Testis (tissue), 2 donors: Measurements from ENCODE around the gene PIP5K1C.

Source experiments
- POLR2A ChIP-seq: fragments of 450-650 bp; IDR thresholded peaks from one replicate; pipeline ENCODE4 v1.6.1; 2017; ENCODE audit warnings: antibody characterized with exemption, mild to moderate bottlenecking, moderate library complexity
- TF ChIP-seq, protein P1 (sequence below), 3 experiments: fragments of 450-650 bp in 2 of 3; fragments of 200-600 bp in 1 of 3; sonication (generic) in 1 of 3; IDR thresholded peaks; one replicate each; pipeline ENCODE4 v1.5.1; 2016 to 2019; ENCODE audit warnings: antibody characterized with exemption in 3 of 3, mild to moderate bottlenecking in 2 of 3, moderate library complexity in 1 of 3

- TF ChIP-seq, protein P1, sequence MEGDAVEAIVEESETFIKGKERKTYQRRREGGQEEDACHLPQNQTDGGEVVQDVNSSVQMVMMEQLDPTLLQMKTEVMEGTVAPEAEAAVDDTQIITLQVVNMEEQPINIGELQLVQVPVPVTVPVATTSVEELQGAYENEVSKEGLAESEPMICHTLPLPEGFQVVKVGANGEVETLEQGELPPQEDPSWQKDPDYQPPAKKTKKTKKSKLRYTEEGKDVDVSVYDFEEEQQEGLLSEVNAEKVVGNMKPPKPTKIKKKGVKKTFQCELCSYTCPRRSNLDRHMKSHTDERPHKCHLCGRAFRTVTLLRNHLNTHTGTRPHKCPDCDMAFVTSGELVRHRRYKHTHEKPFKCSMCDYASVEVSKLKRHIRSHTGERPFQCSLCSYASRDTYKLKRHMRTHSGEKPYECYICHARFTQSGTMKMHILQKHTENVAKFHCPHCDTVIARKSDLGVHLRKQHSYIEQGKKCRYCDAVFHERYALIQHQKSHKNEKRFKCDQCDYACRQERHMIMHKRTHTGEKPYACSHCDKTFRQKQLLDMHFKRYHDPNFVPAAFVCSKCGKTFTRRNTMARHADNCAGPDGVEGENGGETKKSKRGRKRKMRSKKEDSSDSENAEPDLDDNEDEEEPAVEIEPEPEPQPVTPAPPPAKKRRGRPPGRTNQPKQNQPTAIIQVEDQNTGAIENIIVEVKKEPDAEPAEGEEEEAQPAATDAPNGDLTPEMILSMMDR (IDR thresholded peaks at IDR 0.05), result no peak
- TF ChIP-seq POLR2A, result no peak
Measured at GRCh38 chr19:3625996-3626472, 74.2 kb downstream of the PIP5K1C start.
